SKM-1 treated with dmso at 0.1 percent for 144 hours (cell line): ENCODE results near the gene ARHGAP4.

ENCODE experiments used
- DNase-seq: peaks from one replicate; lab custom pipeline; 2025; ENCODE audit not compliant: unreplicated experiment; lab: John Stamatoyannopoulos, UW

Gene ARHGAP4

GRCh38 chrX:153884136-153884535 lies 41.9 kb downstream of the ARHGAP4 start:
- DNase-seq = no peak

GRCh38 chrX:153883163-153883843 lies 42.8 kb downstream of the ARHGAP4 start:
- no peak for DNase-seq

- no peak for DNase-seq
Observed at GRCh38 chrX:153882557-153882956, 43.5 kb downstream of the ARHGAP4 start.

GRCh38 chrX:153882086-153882498 lies 44.0 kb downstream of the ARHGAP4 start:
- DNase-seq = no peak

- no peak for DNase-seq
Observed at GRCh38 chrX:153881281-153881680, 44.8 kb downstream of the ARHGAP4 start.

- no peak for DNase-seq
Observed at GRCh38 chrX:153880440-153880815, 45.6 kb downstream of the ARHGAP4 start.

GRCh38 chrX:153879741-153880439 lies 46.2 kb downstream of the ARHGAP4 start:
- DNase-seq = no peak

GRCh38 chrX:153878969-153879653 lies 47.0 kb downstream of the ARHGAP4 start:
- DNase-seq = no peak

- no peak for DNase-seq
Observed at GRCh38 chrX:153878345-153878744, 47.7 kb downstream of the ARHGAP4 start.

GRCh38 chrX:153877571-153878261 lies 48.3 kb downstream of the ARHGAP4 start:
- DNase-seq = no peak

GRCh38 chrX:153876112-153876491 lies 50.0 kb downstream of the ARHGAP4 start:
- no peak for DNase-seq

GRCh38 chrX:153875391-153876111 lies 50.5 kb downstream of the ARHGAP4 start:
- DNase-seq = no peak

GRCh38 chrX:153874366-153875125 lies 51.5 kb downstream of the ARHGAP4 start:
- DNase-seq = no peak

- no peak for DNase-seq
Observed at GRCh38 chrX:153874085-153874365, 52.0 kb downstream of the ARHGAP4 start.

- no peak for DNase-seq
Observed at GRCh38 chrX:153873282-153874084, 52.6 kb downstream of the ARHGAP4 start.

- DNase-seq = no peak
Observed at GRCh38 chrX:153871946-153872878, 53.9 kb downstream of the ARHGAP4 start.

- DNase-seq = no peak
Observed at GRCh38 chrX:153871451-153871850, 54.6 kb downstream of the ARHGAP4 start.

GRCh38 chrX:153870791-153871360 lies 55.2 kb downstream of the ARHGAP4 start:
- no peak for DNase-seq
